ENCODE measurements around the gene KIF11.
A peak's percentile ranks its signal among the peaks of the same experiment; 100 is the strongest.

Gene KIF11

GRCh38 chr10:92550924-92551323, 42.0 kb upstream of the KIF11 start:
- no peak overlapping the region for H3K9ac ChIP-seq (ENCODE audit: low read length)
- 100% methylated on average over 1 of the region's 2 CpGs for WGBS
- H3K4me2 ChIP-seq (ENCODE audit: low read length, poor library complexity, severe bottlenecking): no peak overlapping the region
- no peak overlapping the region for H3K14ac ChIP-seq (ENCODE audit: low read length in 2 of 2)
- H2AFZ ChIP-seq (ENCODE audit: low read depth, low read length): no peak overlapping the region
- H3K27me3 ChIP-seq (ENCODE audit: control insufficient read depth in 1 of 2, insufficient read depth in 1 of 2, low read length in 2 of 2): no peaks in the 10 kb centered on the region
- H3K18ac ChIP-seq (ENCODE audit: low read depth in 1 of 2, low read length in 2 of 2): no peak overlapping the region
- H3K79me1 ChIP-seq (replicated peaks; ENCODE audit: low read length, poor library complexity, severe bottlenecking): peaks cover 24% of the 10 kb centered on the region
- H2BK15ac ChIP-seq (ENCODE audit: low read depth, poor library complexity, severe bottlenecking): no peak overlapping the region
- H3K23ac ChIP-seq (ENCODE audit: low read length in 2 of 2): no peak overlapping the region
- H3K4me1 ChIP-seq (ENCODE audit: control insufficient read depth, insufficient read depth, low read depth, low read length): no peaks in the 10 kb centered on the region
- no peak for DNase-seq
- H2BK12ac ChIP-seq (ENCODE audit: low read length in 2 of 2): no peak overlapping the region
- H3K27ac ChIP-seq (ENCODE audit: low read length, poor library complexity, severe bottlenecking): no peak overlapping the region
- H2BK120ac ChIP-seq (ENCODE audit: low read depth, low read length): no peak overlapping the region
- H2AK5ac ChIP-seq (ENCODE audit: low read length, severe bottlenecking): no peak overlapping the region
- peaks cover 12 to 25% of the 10 kb centered on the region in 2 experiments for H3K36me3 ChIP-seq (ENCODE audit: control insufficient read depth in 1 of 2, insufficient read depth in 2 of 2, low read depth in 1 of 2, low read length in 2 of 2)
- H4K8ac ChIP-seq (ENCODE audit: low read length): no peak overlapping the region
- H3K9me3 ChIP-seq (ENCODE audit: control insufficient read depth, low read length): peaks cover 12% of the 10 kb centered on the region
- H4K91ac ChIP-seq (ENCODE audit: low read length): no peak overlapping the region
- H2BK5ac ChIP-seq (ENCODE audit: low read depth, low read length, poor library complexity, severe bottlenecking): no peak overlapping the region
- no peak overlapping the region for H3K4ac ChIP-seq (ENCODE audit: low read depth in 1 of 2, low read length in 2 of 2)
- no peak overlapping the region for H3K4me3 ChIP-seq (ENCODE audit: insufficient read depth in 1 of 2, low read depth in 1 of 2, low read length in 2 of 2)

- WGBS: 98% methylated on average over 5 of the region's 5 CpGs
- no peak overlapping the region for H4K91ac ChIP-seq (ENCODE audit: low read length)
- no peak overlapping the region for H2BK5ac ChIP-seq (ENCODE audit: low read depth, low read length, poor library complexity, severe bottlenecking)
- DNase-seq: no peak
- H3K18ac ChIP-seq (ENCODE audit: low read depth in 1 of 2, low read length in 2 of 2): no peak overlapping the region
- H3K4me2 ChIP-seq (ENCODE audit: low read length, poor library complexity, severe bottlenecking): no peak overlapping the region
- peaks cover 12% of the 10 kb centered on the region for H3K9me3 ChIP-seq (ENCODE audit: control insufficient read depth, low read length)
- H3K27ac ChIP-seq (ENCODE audit: low read length, poor library complexity, severe bottlenecking): no peak overlapping the region
- peaks cover 21% of the 10 kb centered on the region for H3K79me1 ChIP-seq (replicated peaks; ENCODE audit: low read length, poor library complexity, severe bottlenecking)
- no peak overlapping the region for H2AFZ ChIP-seq (ENCODE audit: low read depth, low read length)
- H3K36me3 ChIP-seq (ENCODE audit: control insufficient read depth in 1 of 2, insufficient read depth in 2 of 2, low read depth in 1 of 2, low read length in 2 of 2): peaks cover 13 to 25% of the 10 kb centered on the region in 2 experiments
- no peak overlapping the region for H3K23ac ChIP-seq (ENCODE audit: low read length in 2 of 2)
- no peak overlapping the region for H2BK15ac ChIP-seq (ENCODE audit: low read depth, poor library complexity, severe bottlenecking)
- no peak overlapping the region for H4K8ac ChIP-seq (ENCODE audit: low read length)
- no peaks in the 10 kb centered on the region for H3K4me1 ChIP-seq (ENCODE audit: control insufficient read depth, insufficient read depth, low read depth, low read length)
- H3K27me3 ChIP-seq (ENCODE audit: control insufficient read depth in 1 of 2, insufficient read depth in 1 of 2, low read length in 2 of 2): no peaks in the 10 kb centered on the region
- H3K4me3 ChIP-seq (ENCODE audit: insufficient read depth in 1 of 2, low read depth in 1 of 2, low read length in 2 of 2): no peak overlapping the region
- H3K14ac ChIP-seq (ENCODE audit: low read length in 2 of 2): no peak overlapping the region
- H3K4ac ChIP-seq (ENCODE audit: low read depth in 1 of 2, low read length in 2 of 2): no peak overlapping the region
- H2BK120ac ChIP-seq (ENCODE audit: low read depth, low read length): no peak overlapping the region
- H3K9ac ChIP-seq (ENCODE audit: low read length): no peak overlapping the region
- no peak overlapping the region for H2AK5ac ChIP-seq (ENCODE audit: low read length, severe bottlenecking)
- H2BK12ac ChIP-seq (ENCODE audit: low read length in 2 of 2): no peak overlapping the region
These were observed 40.6 kb upstream of the KIF11 start for GRCh38 chr10:92552310-92552709.

DNA sequence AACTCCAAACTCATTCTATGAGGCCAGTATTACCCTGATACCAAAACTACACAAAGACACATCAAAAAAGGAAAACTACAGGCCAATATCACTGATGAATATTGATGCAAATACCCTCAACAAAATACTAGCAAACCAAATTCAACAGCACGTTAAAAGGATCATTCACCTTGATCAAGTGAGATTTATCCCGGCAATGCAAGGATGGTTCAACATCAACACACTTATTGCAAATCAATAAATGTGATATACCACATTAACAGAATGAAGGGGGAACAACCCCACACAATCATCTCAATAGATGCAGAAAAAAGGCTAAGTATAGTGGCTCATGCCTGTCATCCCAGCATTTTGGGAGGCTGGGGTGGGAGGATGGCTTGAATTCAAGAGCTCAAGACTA, 39.0 kb upstream of the KIF11 start:
- Histone ChIP-seq H2BK120ac (ENCODE audit: low read depth, low read length) (no peak overlapping the region), H3K9me3 (ENCODE audit: control insufficient read depth, low read length) (peaks cover 17% of the 10 kb centered on the region), H3K14ac (ENCODE audit: low read length in 2 of 2) (no peak overlapping the region), H2BK5ac (ENCODE audit: low read depth, low read length, poor library complexity, severe bottlenecking) (no peak overlapping the region), H3K27me3 (ENCODE audit: control insufficient read depth in 1 of 2, insufficient read depth in 1 of 2, low read length in 2 of 2) (no peaks in the 10 kb centered on the region), H3K4ac (ENCODE audit: low read depth in 1 of 2, low read length in 2 of 2) (no peak overlapping the region), H2BK15ac (ENCODE audit: low read depth, poor library complexity, severe bottlenecking) (no peak overlapping the region), H2AK5ac (ENCODE audit: low read length, severe bottlenecking) (no peak overlapping the region), H3K4me3 (ENCODE audit: insufficient read depth in 1 of 2, low read depth in 1 of 2, low read length in 2 of 2) (peak overlapping the region in 1 of 2 experiments; percentile 28), H3K18ac (ENCODE audit: low read depth in 1 of 2, low read length in 2 of 2) (no peak overlapping the region), H4K8ac (ENCODE audit: low read length) (no peak overlapping the region), H3K4me2 (ENCODE audit: low read length, poor library complexity, severe bottlenecking) (no peak overlapping the region), H2AFZ (ENCODE audit: low read depth, low read length) (no peak overlapping the region), H3K79me1 (replicated peaks; ENCODE audit: low read length, poor library complexity, severe bottlenecking) (peaks cover 16% of the 10 kb centered on the region), H4K91ac (ENCODE audit: low read length) (no peak overlapping the region), H3K23ac (ENCODE audit: low read length in 2 of 2) (no peak overlapping the region), H3K4me1 (ENCODE audit: control insufficient read depth, insufficient read depth, low read depth, low read length) (no peaks in the 10 kb centered on the region), H3K27ac (ENCODE audit: low read length, poor library complexity, severe bottlenecking) (no peak overlapping the region), H3K36me3 (ENCODE audit: control insufficient read depth in 1 of 2, insufficient read depth in 2 of 2, low read depth in 1 of 2, low read length in 2 of 2) (peaks cover 18 to 31% of the 10 kb centered on the region in 2 experiments), H3K9ac (ENCODE audit: low read length) (no peak overlapping the region), H2BK12ac (ENCODE audit: low read length in 2 of 2) (no peak overlapping the region)
- DNase-seq: no peak
- WGBS: 98% methylated on average over 2 of the region's 2 CpGs

- Histone ChIP-seq H3K4me2 (ENCODE audit: low read length, poor library complexity, severe bottlenecking) (no peak overlapping the region), H3K79me1 (replicated peaks; ENCODE audit: low read length, poor library complexity, severe bottlenecking) (peaks cover 19% of the 10 kb centered on the region), H2BK15ac (ENCODE audit: low read depth, poor library complexity, severe bottlenecking) (no peak overlapping the region), H3K27ac (ENCODE audit: low read length, poor library complexity, severe bottlenecking) (no peak overlapping the region), H3K36me3 (ENCODE audit: control insufficient read depth in 1 of 2, insufficient read depth in 2 of 2, low read depth in 1 of 2, low read length in 2 of 2) (peaks cover 25 to 37% of the 10 kb centered on the region in 2 experiments), H2BK120ac (ENCODE audit: low read depth, low read length) (no peak overlapping the region), H3K18ac (ENCODE audit: low read depth in 1 of 2, low read length in 2 of 2) (no peak overlapping the region), H2BK5ac (ENCODE audit: low read depth, low read length, poor library complexity, severe bottlenecking) (no peak overlapping the region), H2BK12ac (ENCODE audit: low read length in 2 of 2) (no peak overlapping the region), H3K14ac (ENCODE audit: low read length in 2 of 2) (no peak overlapping the region), H3K23ac (ENCODE audit: low read length in 2 of 2) (no peak overlapping the region), H4K91ac (ENCODE audit: low read length) (no peak overlapping the region), H3K9ac (ENCODE audit: low read length) (no peak overlapping the region), H2AK5ac (ENCODE audit: low read length, severe bottlenecking) (no peak overlapping the region), H3K4me1 (ENCODE audit: control insufficient read depth, insufficient read depth, low read depth, low read length) (no peaks in the 10 kb centered on the region), H3K27me3 (ENCODE audit: control insufficient read depth in 1 of 2, insufficient read depth in 1 of 2, low read length in 2 of 2) (no peaks in the 10 kb centered on the region), H3K9me3 (ENCODE audit: control insufficient read depth, low read length) (peaks cover 19% of the 10 kb centered on the region), H2AFZ (ENCODE audit: low read depth, low read length) (no peak overlapping the region), H3K4me3 (ENCODE audit: insufficient read depth in 1 of 2, low read depth in 1 of 2, low read length in 2 of 2) (no peak overlapping the region), H4K8ac (ENCODE audit: low read length) (no peak overlapping the region), H3K4ac (ENCODE audit: low read depth in 1 of 2, low read length in 2 of 2) (no peak overlapping the region)
- 97% methylated on average over 4 of the region's 4 CpGs for WGBS
- no peak for DNase-seq
These were observed 33.9 kb upstream of the KIF11 start for GRCh38 chr10:92559046-92559445.
